Trophoblast cell (in vitro differentiated cells and primary cell): ENCODE results near the gene SLC16A8.

Experiments
- DNase-seq, 2 donors: peaks; one replicate each; pipeline ENCODE4 v3.0.0-alpha.2; 2016
- H2AFZ ChIP-seq: 2 replicates; pipeline ENCODE4 v1.6.1; 2013; ENCODE audit warnings: low read length, moderate library complexity, mild to moderate bottlenecking; ENCODE audit not compliant: insufficient read depth, poor library complexity
- H2AK5ac ChIP-seq: 2 replicates; pipeline ENCODE4 v1.6.1; 2013; ENCODE audit warnings: mild to moderate bottlenecking, low read length
- H2BK120ac ChIP-seq: 2 replicates; pipeline ENCODE4 v1.6.1; 2013; ENCODE audit warnings: low read length, mild to moderate bottlenecking, moderate library complexity; ENCODE audit not compliant: insufficient read depth, poor library complexity
- H2BK12ac ChIP-seq: 2 replicates; pipeline ENCODE4 v1.6.1; 2013; ENCODE audit warnings: mild to moderate bottlenecking, low read length, moderate library complexity
- H2BK5ac ChIP-seq: 2 replicates; pipeline ENCODE4 v1.6.1; 2013; ENCODE audit warnings: low read length, low read depth, moderate library complexity, mild to moderate bottlenecking; ENCODE audit not compliant: poor library complexity
- H3K14ac ChIP-seq: 2 replicates; pipeline ENCODE4 v1.6.1; 2013; ENCODE audit warnings: mild to moderate bottlenecking, low read length
- H3K18ac ChIP-seq: 2 replicates; pipeline ENCODE4 v1.6.1; 2013; ENCODE audit warnings: mild to moderate bottlenecking, low read length
- H3K23ac ChIP-seq: 2 replicates; pipeline ENCODE4 v1.6.1; 2013; ENCODE audit warnings: low read length
- H3K27ac ChIP-seq: 2 replicates; pipeline ENCODE4 v1.5.1; 2013; ENCODE audit warnings: low read depth, mild to moderate bottlenecking, inconsistent platforms, low read length, moderate library complexity
- H3K27me3 ChIP-seq: 2 replicates; pipeline ENCODE4 v1.6.1; 2013; ENCODE audit warnings: inconsistent platforms, mild to moderate bottlenecking, low read length, moderate library complexity; ENCODE audit not compliant: insufficient read depth
- H3K36me3 ChIP-seq, 2 experiments: 1 replicate in 1 of 2; 2 replicates in 1 of 2; pipeline ENCODE4 v1.6.1; 2013; ENCODE audit warnings: low read length in 2 of 2, mild to moderate bottlenecking in 2 of 2, moderate library complexity in 1 of 2; ENCODE audit not compliant: insufficient read depth in 2 of 2, control insufficient read depth in 1 of 2
- H3K4ac ChIP-seq: 2 replicates; pipeline ENCODE4 v1.6.1; 2013; ENCODE audit warnings: low read depth, mild to moderate bottlenecking, low read length, moderate library complexity
- H3K4me1 ChIP-seq, 2 experiments: 1 replicate in 1 of 2; 2 replicates in 1 of 2; pipeline ENCODE4 v1.6.1; 2013; ENCODE audit warnings: low read length in 2 of 2, mild to moderate bottlenecking in 2 of 2, moderate library complexity in 1 of 2; ENCODE audit not compliant: insufficient read depth in 2 of 2, control insufficient read depth in 1 of 2
- H3K4me2 ChIP-seq: 2 replicates; pipeline ENCODE4 v1.6.1; 2013; ENCODE audit warnings: inconsistent platforms, mild to moderate bottlenecking, low read length, moderate library complexity
- H3K4me3 ChIP-seq: 2 replicates; pipeline ENCODE4 v1.5.1; 2013; ENCODE audit warnings: mild to moderate bottlenecking, low read depth, low read length, inconsistent platforms
- H3K79me1 ChIP-seq: one replicate; pipeline ENCODE4 v1.6.1; 2013; ENCODE audit warnings: low read length
- H3K79me2 ChIP-seq: 2 replicates; pipeline ENCODE4 v1.6.1; 2013; ENCODE audit warnings: low read length, mild to moderate bottlenecking; ENCODE audit not compliant: control insufficient read depth, insufficient read depth, poor library complexity
- H3K9ac ChIP-seq: 2 replicates; pipeline ENCODE4 v1.6.1; 2013; ENCODE audit warnings: mild to moderate bottlenecking, low read length
- H3K9me3 ChIP-seq: 2 replicates; pipeline ENCODE4 v1.6.1; 2013; ENCODE audit warnings: low read depth, mild to moderate bottlenecking, control low read depth, inconsistent platforms, low read length; ENCODE audit not compliant: insufficient read depth
- H4K12ac ChIP-seq: 2 replicates; pipeline ENCODE4 v1.6.1; 2013; ENCODE audit warnings: low read depth, mild to moderate bottlenecking, low read length, moderate library complexity
- H4K8ac ChIP-seq: 2 replicates; pipeline ENCODE4 v1.6.1; 2013; ENCODE audit warnings: low read depth, mild to moderate bottlenecking, low read length, moderate library complexity
- H4K91ac ChIP-seq: one replicate; pipeline ENCODE4 v1.6.1; 2013; ENCODE audit warnings: low read depth, mild to moderate bottlenecking, low read length, moderate library complexity
- WGBS: extraction: QIAGEN DNeasy Blood & Tissue Kit; methylation state at CpG from one replicate; pipeline ENCODE4 v1.1.7; 2013; ENCODE audit warnings: missing lambda C conversion rate; ENCODE audit not compliant: insufficient read length, insufficient coverage; ENCODE audit errors: extremely low coverage; 5-methylcytosine and 5-hydroxymethylcytosine counted together

SLC16A8 gene

GRCh38 chr22:38077096-38077495 lies 6.9 kb downstream of the SLC16A8 start:
- Histone ChIP-seq H3K4me1 (peaks cover 10 to 12% of the 10 kb centered on the region in 2 experiments), H2BK5ac (no peak overlapping the region), H3K9ac (no peak overlapping the region), H3K27me3 (peaks cover 11% of the 10 kb centered on the region), H4K91ac (no peak overlapping the region), H3K27ac (no peak overlapping the region), H3K4ac (no peak overlapping the region), H4K8ac (no peak overlapping the region), H2AFZ (no peak overlapping the region), H3K18ac (no peak overlapping the region), H2BK12ac (no peak overlapping the region), H3K36me3 (peaks cover 22 to 31% of the 10 kb centered on the region in 2 experiments), H2BK120ac (no peak overlapping the region), H3K4me3 (no peak overlapping the region), H3K79me1 (no peaks in the 10 kb centered on the region), H3K14ac (no peak overlapping the region), H3K4me2 (no peak overlapping the region), H3K9me3 (peaks cover 1% of the 10 kb centered on the region), H2AK5ac (no peak overlapping the region), H3K79me2 (no peaks in the 10 kb centered on the region), H4K12ac (no peak overlapping the region), H3K23ac (no peak overlapping the region)
- no peak for DNase-seq
- no CpG with 5 or more reads among the region's 12 CpGs for WGBS

- H3K4me3 ChIP-seq: no peak overlapping the region
- H3K36me3 ChIP-seq: peaks cover 27 to 43% of the 10 kb centered on the region in 2 experiments
- H3K4me2 ChIP-seq: no peak overlapping the region
- H4K91ac ChIP-seq: no peak overlapping the region
- no peak overlapping the region for H3K4ac ChIP-seq
- DNase-seq: no peak
- no CpG with 5 or more reads among the region's 13 CpGs for WGBS
- no peak overlapping the region for H2AK5ac ChIP-seq
- no peak overlapping the region for H3K27ac ChIP-seq
- no peak overlapping the region for H4K12ac ChIP-seq
- H2BK5ac ChIP-seq: no peak overlapping the region
- H3K9ac ChIP-seq: no peak overlapping the region
- H3K27me3 ChIP-seq: peaks cover 2% of the 10 kb centered on the region
- H2BK120ac ChIP-seq: no peak overlapping the region
- no peak overlapping the region for H2AFZ ChIP-seq
- H3K79me1 ChIP-seq: no peaks in the 10 kb centered on the region
- H3K23ac ChIP-seq: no peak overlapping the region
- H3K18ac ChIP-seq: no peak overlapping the region
- no peak overlapping the region for H4K8ac ChIP-seq
- no peak overlapping the region for H3K14ac ChIP-seq
- peaks cover under 1 to 3% of the 10 kb centered on the region in 2 experiments for H3K4me1 ChIP-seq
- peaks cover 1% of the 10 kb centered on the region for H3K9me3 ChIP-seq
- H3K79me2 ChIP-seq: no peaks in the 10 kb centered on the region
- no peak overlapping the region for H2BK12ac ChIP-seq
Measured at GRCh38 chr22:38075961-38076360, 8.0 kb downstream of the SLC16A8 start.

- Histone ChIP-seq H2BK120ac (no peak overlapping the region), H3K79me2 (no peaks in the 10 kb centered on the region), H2BK12ac (no peak overlapping the region), H3K4ac (no peak overlapping the region), H3K27ac (no peak overlapping the region), H3K23ac (no peak overlapping the region), H3K9ac (no peak overlapping the region), H2AK5ac (no peak overlapping the region), H3K79me1 (no peaks in the 10 kb centered on the region), H3K36me3 (peaks cover 33 to 48% of the 10 kb centered on the region in 2 experiments), H3K4me1 (no peaks in the 10 kb centered on the region), H3K9me3 (no peaks in the 10 kb centered on the region), H3K27me3 (no peaks in the 10 kb centered on the region), H4K91ac (no peak overlapping the region), H3K14ac (no peak overlapping the region), H3K18ac (no peak overlapping the region), H4K12ac (no peak overlapping the region), H3K4me3 (no peak overlapping the region), H3K4me2 (no peak overlapping the region), H2BK5ac (no peak overlapping the region), H2AFZ (no peak overlapping the region), H4K8ac (no peak overlapping the region)
- no CpG with 5 or more reads among the region's 32 CpGs for WGBS
- no peak for DNase-seq
Measured at GRCh38 chr22:38075105-38075825, 8.7 kb downstream of the SLC16A8 start.

- H3K9me3 ChIP-seq: no peaks in the 10 kb centered on the region
Measured at GRCh38 chr22:38074181-38075104, 9.5 kb downstream of the SLC16A8 start.

More at GRCh38 chr22:38074181-38075104, 9.5 kb downstream of the SLC16A8 start:
- Histone ChIP-seq H2AK5ac (no peak overlapping the region), H3K9ac (no peak overlapping the region), H3K4me3 (no peak overlapping the region), H3K79me1 (no peaks in the 10 kb centered on the region), H3K4me2 (no peak overlapping the region), H2BK5ac (no peak overlapping the region), H3K4ac (no peak overlapping the region), H2AFZ (no peak overlapping the region), H3K79me2 (no peaks in the 10 kb centered on the region), H4K91ac (no peak overlapping the region), H3K4me1 (no peaks in the 10 kb centered on the region), H4K12ac (no peak overlapping the region), H3K18ac (no peak overlapping the region), H3K36me3 (peaks cover 40 to 53% of the 10 kb centered on the region in 2 experiments), H3K27ac (no peak overlapping the region), H2BK120ac (no peak overlapping the region), H2BK12ac (no peak overlapping the region), H3K23ac (no peak overlapping the region), H4K8ac (no peak overlapping the region), H3K27me3 (no peaks in the 10 kb centered on the region), H3K14ac (no peak overlapping the region)
- no CpG with 5 or more reads among the region's 47 CpGs for WGBS
- DNase-seq: peak; percentile 41 to 75
